ENCODE results near the gene BCL2L12. TPM values are rescaled to one million over a fixed set of nuclear protein-coding genes. Genes with fewer than 3 reads are reported as not detected.

Gene BCL2L12, protein sequence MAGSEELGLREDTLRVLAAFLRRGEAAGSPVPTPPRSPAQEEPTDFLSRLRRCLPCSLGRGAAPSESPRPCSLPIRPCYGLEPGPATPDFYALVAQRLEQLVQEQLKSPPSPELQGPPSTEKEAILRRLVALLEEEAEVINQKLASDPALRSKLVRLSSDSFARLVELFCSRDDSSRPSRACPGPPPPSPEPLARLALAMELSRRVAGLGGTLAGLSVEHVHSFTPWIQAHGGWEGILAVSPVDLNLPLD
- 18.4 and 37.6 TPM in 2 replicates for total RNA-seq

DNA sequence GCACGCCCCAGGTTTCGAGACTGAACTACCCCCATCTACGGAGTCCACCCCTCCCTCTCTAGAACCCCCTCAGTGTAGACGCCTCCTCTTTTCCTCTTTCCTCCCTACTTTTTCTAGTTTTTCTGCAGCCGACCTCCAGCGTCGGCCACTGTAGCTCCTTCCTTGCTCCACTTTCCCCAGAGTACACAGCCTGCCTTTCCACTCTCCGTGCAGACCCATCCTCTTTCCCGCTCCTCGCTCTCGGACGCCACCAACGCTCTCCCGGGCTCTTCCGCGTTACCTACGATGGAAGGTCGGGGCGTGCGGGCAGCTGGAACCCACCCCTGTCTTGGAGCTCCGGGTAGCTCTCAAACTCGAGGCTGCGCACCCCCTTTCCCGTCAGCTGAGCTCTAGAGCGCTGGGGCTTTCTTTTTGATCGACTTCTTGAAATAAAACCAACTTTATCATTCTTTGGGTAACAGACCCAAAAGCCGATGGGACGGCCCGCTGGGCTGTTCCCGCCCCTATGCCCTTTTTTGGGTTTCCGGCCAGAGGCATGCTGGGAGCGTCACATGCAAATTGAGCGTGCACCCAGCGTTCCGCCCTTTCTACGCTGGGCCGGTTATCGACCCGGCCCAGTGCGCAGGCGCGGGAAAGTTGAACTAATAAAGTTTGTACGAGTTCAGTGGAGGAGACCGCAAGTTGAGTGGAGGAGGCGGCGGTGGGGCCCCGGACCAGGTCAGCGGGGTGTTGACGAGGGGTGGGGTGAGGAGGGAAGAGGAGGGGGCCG, at the start of gene BCL2L12, which contains the start of gene IRF3:
Gene BCL2L12, plus strand, starts transcription at position 583 of the 769 bp plus-strand sequence. CDS start 760 bp downstream, outside the sequence.
Gene IRF3, minus strand, starts transcription at position 507 of the 769 bp plus-strand sequence. CDS start 1,019 bp downstream, outside the sequence.

DNA sequence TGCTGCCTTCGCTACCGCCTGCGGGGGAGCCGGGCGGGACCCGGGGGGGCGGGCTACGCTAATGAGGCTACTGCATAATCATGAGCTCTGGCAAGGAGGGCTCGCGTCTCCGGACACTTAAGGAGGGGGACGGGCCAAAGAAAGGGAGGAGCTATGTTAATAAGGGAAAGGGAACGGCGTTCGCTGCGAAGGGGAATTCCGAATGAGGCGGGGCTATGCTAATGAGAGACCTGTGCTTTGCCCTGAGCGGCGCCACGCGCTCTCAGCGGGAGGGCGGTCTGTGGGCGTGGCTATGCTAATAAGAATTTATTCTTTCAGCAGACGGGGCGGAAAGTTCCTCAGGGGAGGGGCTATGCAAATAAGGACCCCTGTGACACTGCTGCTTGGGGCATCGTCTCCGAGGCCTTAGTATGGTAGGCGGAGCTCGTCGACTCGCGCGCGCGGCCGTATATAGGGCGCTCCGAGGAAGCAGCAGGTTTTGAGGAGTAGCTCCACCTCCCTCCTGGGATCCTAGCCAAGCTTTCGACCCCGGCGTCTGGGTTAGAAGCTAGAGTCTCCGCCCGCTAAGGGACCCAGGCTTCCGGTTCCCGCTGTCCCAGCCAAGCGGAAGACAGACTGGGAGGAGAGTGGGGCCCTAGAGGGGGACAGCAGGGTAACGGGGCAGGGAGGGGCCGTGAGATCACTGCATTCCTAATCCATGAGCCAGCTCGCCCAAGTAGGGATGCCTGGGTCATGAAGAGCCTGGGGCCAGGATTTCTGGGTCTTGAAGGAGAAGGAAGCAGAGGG, 25.4 kb upstream of the BCL2L12 start, which contains the start of gene RRAS:
Gene RRAS, minus strand, starts transcription at position 31 of the 786 bp plus-strand sequence. CDS start 45 bp downstream, outside the sequence.

DNA sequence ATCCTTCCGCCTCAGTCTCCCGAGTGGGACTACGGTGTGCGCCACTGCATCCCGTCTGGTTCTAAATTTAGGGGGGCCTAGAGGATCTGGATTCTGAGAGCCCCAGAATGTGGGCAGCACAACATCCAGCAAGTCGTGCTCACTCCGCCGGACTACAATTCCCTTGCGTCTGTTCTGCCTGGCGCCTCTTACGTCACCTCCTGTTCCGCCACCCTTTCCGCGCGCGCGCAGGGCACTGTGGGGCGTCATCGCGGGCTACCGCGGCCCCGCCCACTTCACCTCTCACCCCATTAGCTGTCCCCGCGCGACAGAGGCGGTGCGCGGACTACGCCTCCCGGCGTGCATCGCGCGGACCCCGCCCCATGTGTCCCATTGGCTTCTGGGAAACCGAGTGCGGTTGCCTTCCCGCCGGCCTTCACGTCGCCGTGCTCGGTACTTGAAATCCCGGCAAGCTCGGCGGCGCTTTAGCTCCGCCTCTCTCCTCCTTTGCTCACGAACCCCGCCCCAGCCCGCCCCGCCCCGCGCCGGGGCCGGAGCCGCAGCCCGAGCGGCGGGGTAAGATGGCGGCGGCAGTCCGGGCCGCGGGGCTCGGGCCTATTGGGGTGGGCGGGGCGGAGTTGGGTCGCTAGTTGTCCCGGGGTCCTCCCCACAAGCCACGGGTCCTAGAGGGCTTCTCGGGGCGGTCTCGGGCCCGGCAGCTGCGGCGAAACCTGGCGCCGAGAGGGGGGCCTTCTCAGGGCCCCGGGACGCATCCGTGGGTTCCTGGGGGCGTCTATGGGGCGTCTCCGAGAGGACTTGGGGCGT, 23.8 kb upstream of the BCL2L12 start, which contains the start of gene SCAF1:
Gene SCAF1, plus strand, starts transcription at position 522 of the 804 bp plus-strand sequence. CDS start 2,818 bp downstream, outside the sequence.

DNA sequence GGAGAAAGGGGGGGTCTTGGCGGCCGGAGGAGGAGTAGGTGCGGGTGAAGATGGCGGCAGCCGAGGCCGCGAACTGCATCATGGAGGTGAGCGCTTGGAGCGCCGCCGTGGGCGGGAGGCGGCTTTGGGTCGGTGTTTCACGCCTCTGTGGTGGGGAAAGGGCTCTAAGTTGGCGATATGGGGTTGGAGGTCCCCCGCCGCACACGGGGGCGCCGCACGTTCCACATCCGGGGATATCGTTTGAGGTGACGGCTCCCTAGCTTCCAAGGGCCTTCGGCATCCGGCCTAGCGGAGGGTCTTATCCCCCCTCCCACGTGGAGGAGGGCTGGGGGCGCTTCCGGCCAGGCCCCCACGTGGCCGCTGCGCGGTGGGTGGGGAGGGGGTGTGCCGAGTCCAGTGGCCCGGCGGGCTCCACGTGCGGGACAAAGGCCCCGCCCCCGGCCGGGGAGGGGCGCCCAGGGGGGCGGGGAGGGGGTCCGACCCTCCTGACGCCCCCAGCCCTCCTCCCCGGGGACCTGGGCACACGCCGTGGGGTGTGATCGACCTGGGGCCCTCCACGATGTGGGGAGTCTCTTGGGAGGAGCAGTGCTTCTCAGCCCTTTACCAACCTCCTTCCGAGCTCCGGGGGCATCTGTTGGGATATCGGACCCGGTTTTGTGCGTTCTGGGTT, 11.6 kb downstream of the BCL2L12 start, which contains the start of gene PRMT1:
Gene PRMT1, plus strand, starts transcription at position 41 of the 670 bp plus-strand sequence. Its CDS starts 10 bp downstream, at position 51.

DNA sequence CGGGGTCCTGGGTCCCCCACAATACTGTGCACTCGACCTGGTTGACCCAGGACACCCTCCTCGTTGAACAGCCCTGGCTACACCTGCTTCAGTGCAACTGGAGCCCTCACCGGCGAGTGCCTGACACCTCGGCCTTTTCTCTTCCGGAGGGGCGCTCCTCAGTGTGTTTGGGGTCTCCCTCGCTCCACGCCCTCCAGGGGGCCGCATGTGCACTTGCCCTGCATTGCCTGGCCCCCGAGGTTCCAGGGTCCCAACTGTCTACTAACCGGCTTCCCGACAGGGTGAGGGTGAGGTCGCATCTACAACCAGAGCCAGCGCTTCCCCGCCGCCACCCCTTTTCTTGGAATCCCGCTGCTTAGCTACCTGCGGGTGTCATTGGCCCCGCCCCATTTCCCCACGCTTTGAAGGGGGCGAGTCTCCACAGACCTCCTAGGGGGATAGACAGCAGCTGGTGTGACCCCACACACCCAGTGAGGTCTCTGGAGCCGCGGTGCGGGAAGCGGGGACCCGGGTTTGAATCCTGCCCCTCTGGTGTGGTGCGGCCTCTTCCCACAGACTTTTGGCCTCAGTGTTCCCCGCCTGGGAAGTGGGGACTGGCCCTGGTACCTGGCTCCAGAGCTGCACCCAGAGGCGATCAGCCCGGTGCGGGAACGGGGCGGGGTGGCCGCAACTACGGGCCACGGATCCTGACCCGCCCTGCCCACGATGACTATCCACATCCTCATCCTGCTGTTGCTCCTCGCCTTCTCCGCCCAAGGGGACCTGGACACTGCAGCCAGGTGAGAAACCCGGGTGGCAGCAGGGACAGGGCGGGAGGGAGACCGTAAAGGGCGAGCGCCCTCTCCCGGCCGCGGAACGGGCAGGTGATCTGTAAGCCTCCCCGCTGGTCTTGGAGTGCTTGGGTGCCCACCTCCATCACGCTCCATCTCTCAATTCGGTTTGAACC, 23.7 kb downstream of the BCL2L12 start, which contains the start of gene ADM5:
Gene ADM5, plus strand, starts transcription at position 462 of the 946 bp plus-strand sequence. Its CDS starts 244 bp downstream, at position 706.

DNA sequence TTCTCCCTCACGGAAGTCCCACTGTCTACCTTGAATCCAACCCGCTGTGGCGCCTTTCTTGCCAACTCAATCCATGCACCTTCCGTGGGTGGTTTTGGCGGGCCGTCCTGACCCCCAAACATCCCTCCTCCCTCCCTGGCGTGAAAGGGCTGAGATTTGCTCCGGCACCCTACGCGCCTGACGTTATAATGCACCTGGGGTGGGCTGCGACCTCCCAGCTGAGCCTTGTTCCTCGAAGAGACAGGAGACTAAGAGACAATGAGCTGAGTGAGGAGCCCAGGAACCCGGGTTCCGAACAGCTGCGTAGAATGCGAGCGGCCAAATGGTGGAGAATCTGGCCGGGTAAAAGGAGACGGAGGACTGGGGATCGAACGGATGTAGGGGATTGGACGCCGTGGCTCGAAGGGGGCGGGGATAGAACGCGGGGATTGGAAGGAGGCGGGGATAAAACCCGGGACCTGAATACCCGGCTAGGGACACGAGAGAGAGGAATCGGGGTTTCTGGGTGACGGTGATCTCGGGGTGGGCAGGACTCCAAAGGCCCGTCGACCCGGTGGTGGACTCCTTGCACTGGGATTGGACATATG, 25.0 kb downstream of the BCL2L12 start, which contains the start of gene CPT1C:
Gene CPT1C, plus strand, starts transcription at position 461 of the 587 bp plus-strand sequence. CDS start 1,137 bp downstream, outside the sequence.

Other genes starting within 250 kb of the BCL2L12 start
- gene PTH2, start 242.5 kb upstream of the BCL2L12 start, total RNA-seq, result not detected in 2 replicates
- not detected in 2 replicates for gene GFY, start 240.5 kb upstream of the BCL2L12 start, total RNA-seq
- not detected in 2 replicates for gene SLC17A7, start 224.4 kb upstream of the BCL2L12 start, total RNA-seq
- gene PIH1D1, start 214.1 kb upstream of the BCL2L12 start, total RNA-seq, result 74.7 and 86.8 TPM in 2 replicates
- gene ALDH16A1, start 212.7 kb upstream of the BCL2L12 start, total RNA-seq, result 19.4 and 29.5 TPM in 2 replicates
- 1.6 and 2.1 TPM in 2 replicates for gene FLT3LG, start 191.7 kb upstream of the BCL2L12 start, total RNA-seq
- 2,476 and 3,531 TPM in 2 replicates for gene RPL13A, start 178.3 kb upstream of the BCL2L12 start, total RNA-seq
- gene RPS11, start 169.5 kb upstream of the BCL2L12 start, total RNA-seq, result 3,565 and 3,976 TPM in 2 replicates
- gene FCGRT, start 153.3 kb upstream of the BCL2L12 start, total RNA-seq, result 16.1 and 27.0 TPM in 2 replicates
- gene RCN3, start 137.9 kb upstream of the BCL2L12 start, total RNA-seq, result 1.3 and 3.3 TPM in 2 replicates
- gene NOSIP, start 85.4 kb upstream of the BCL2L12 start, total RNA-seq, result 52.4 and 71.2 TPM in 2 replicates
- gene PRRG2, start 84.6 kb upstream of the BCL2L12 start, total RNA-seq, result 5.7 and 8.2 TPM in 2 replicates
- gene PRR12, start 74.8 kb upstream of the BCL2L12 start, total RNA-seq, result 4.7 and 6.0 TPM in 2 replicates
- 55.4 and 88.5 TPM in 2 replicates for gene RRAS, start 25.8 kb upstream of the BCL2L12 start, total RNA-seq
- gene SCAF1, start 23.7 kb upstream of the BCL2L12 start, total RNA-seq, result 28.1 and 35.2 TPM in 2 replicates
- 71.1 and 83.8 TPM in 2 replicates for gene IRF3, start 76 bp upstream of the BCL2L12 start, total RNA-seq
- gene PRMT1, start 11.3 kb downstream of the BCL2L12 start, total RNA-seq, result 301 and 446 TPM in 2 replicates
- 1.3 and 4.1 TPM in 2 replicates for gene ADM5, start 23.7 kb downstream of the BCL2L12 start, total RNA-seq
- 0.23 and 2.0 TPM in 2 replicates for gene CPT1C, start 25.2 kb downstream of the BCL2L12 start, total RNA-seq
- gene TSKS, start 97.4 kb downstream of the BCL2L12 start, total RNA-seq, result not detected in 2 replicates
- gene AP2A1, start 101.1 kb downstream of the BCL2L12 start, total RNA-seq, result 101 TPM in 2 replicates
- 11.5 and 13.8 TPM in 2 replicates for gene FUZ, start 147.4 kb downstream of the BCL2L12 start, total RNA-seq
- 18.7 and 20.5 TPM in 2 replicates for gene MED25, start 152.4 kb downstream of the BCL2L12 start, total RNA-seq
- gene PTOV1, start 185.2 kb downstream of the BCL2L12 start, total RNA-seq, result 44.3 and 45.9 TPM in 2 replicates
- gene PNKP, start 201.6 kb downstream of the BCL2L12 start, total RNA-seq, result 55.1 and 66.5 TPM in 2 replicates
- gene AKT1S1, start 211.4 kb downstream of the BCL2L12 start, total RNA-seq, result 20.1 and 25.7 TPM in 2 replicates
- gene TBC1D17, start 211.8 kb downstream of the BCL2L12 start, total RNA-seq, result 11.6 and 15.2 TPM in 2 replicates
- gene IL4I1, start 231.0 kb downstream of the BCL2L12 start, total RNA-seq, result not detected in 2 replicates